Skeletal muscle satellite cell (primary cell): Measurements from ENCODE around the gene FGG.

Experiments
- H3K27me3 ChIP-seq: 2 replicates; pipeline ENCODE4 v1.7.0; 2013; ENCODE audit warnings: low read length; ENCODE audit not compliant: control insufficient read depth, insufficient read depth
- H3K36me3 ChIP-seq: 2 replicates; pipeline ENCODE4 v1.7.0; 2013; ENCODE audit warnings: mild to moderate bottlenecking, control low read depth, low read length; ENCODE audit not compliant: insufficient read depth
- H3K4me1 ChIP-seq: 2 replicates; pipeline ENCODE4 v1.7.0; 2013; ENCODE audit warnings: low read length; ENCODE audit not compliant: control insufficient read depth, insufficient read depth
- H3K4me2 ChIP-seq: 2 replicates; pipeline ENCODE4 v1.7.0; 2013; ENCODE audit warnings: mild to moderate bottlenecking, low read length
- H3K4me3 ChIP-seq: 2 replicates; pipeline ENCODE4 v1.7.0; 2013; ENCODE audit warnings: low read length
- H3K9ac ChIP-seq: 2 replicates; pipeline ENCODE4 v1.7.0; 2013; ENCODE audit warnings: mild to moderate bottlenecking, low read depth, low read length, moderate library complexity
- H3K9me3 ChIP-seq: replicated peaks from 2 replicates; pipeline ENCODE4 v1.7.0; 2013; ENCODE audit warnings: mild to moderate bottlenecking, control low read depth, low read length

FGG gene

DNA sequence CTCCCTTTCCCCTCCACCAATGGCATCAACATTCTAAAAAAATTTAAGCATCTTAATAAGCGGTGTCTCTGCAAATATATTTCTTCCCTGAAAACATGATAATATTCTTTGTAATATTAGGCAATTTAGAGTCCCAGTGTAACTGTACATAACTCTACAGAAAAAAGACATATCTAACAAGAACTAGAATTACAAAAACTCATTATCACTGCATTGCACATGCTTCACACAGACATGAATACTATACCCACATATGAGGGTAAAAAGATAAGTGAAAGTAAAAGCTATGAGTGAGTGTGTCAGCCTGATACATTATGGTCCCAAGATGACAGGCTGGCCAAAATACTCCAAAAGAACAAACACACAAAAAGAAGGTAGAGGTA is 52.0 kb downstream of the FGG start:
- Histone ChIP-seq H3K9me3 (no peaks in the 10 kb centered on the region), H3K4me1 (peaks cover 16% of the 10 kb centered on the region), H3K36me3 (no peaks in the 10 kb centered on the region)

DNA sequence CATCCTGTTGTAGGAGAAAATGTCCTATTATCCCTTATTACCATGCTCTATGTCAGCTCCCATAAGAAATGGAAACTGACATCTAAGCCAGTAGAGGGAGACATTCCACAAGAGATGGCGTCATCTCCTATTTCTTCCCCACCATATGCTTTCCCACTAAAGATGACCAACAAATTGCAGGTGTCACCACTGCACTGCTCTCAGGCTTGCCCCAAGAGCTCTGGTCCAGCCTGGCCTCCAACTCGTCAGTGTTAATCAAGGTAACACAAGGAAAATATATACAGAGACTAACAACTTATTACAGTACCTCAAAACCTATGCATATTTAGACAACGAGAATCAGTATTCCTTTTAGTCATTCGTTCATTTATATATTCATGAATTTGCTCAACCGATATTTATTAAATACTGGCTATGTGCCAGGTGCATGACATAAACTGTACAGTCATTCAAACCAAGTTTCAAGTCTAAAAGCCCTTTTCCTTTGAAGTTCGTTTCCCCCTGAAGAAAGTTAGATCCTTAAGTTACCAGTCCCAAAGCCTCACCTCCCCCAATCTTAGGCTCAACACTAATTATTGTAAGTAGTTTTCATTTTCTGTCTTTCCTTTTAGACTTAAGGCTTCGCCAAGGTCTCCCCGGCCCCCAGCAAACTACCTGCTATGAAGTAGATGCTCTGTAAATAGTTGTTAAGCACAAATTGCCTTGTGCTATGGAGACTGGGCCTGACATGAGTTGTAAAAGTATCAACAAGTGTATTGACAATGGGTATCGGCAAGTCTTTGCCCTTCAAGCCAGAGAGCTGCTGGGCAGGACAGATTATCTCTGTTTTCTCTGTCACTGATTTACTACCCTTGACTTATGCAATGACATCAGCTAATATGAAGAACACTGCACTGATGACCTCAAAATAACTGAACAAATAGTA is 52.7 kb downstream of the FGG start:
- Histone ChIP-seq H3K27me3 (no peaks in the 10 kb centered on the region), H3K4me2 (no peak overlapping the region), H3K9me3 (no peaks in the 10 kb centered on the region)

More for the DNA sequence above, 52.0 kb downstream of the FGG start:
- Histone ChIP-seq H3K9ac (no peak overlapping the region), H3K27me3 (no peaks in the 10 kb centered on the region), H3K4me2 (no peak overlapping the region), H3K4me3 (no peak overlapping the region)

DNA sequence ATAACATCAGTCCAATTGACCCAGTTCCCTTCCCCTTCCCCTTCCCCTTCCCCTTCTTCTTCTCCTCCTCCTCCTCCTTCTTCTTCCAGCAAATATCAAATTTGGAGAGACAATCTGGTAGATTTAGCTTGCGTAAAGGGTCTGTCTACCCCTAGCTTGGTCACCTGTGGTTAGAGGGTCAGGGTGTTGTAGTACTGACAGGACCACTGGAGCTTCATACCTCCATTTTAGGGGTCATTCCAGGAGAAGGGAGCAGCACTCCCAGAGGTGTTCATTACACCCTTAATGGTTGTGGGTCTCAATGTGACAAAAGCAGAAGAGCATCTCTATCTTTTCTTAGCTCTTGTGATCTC is 53.3 kb downstream of the FGG start:
- H3K27me3 ChIP-seq, result no peaks in the 10 kb centered on the region
- no peak overlapping the region for H3K4me2 ChIP-seq
- H3K9ac ChIP-seq, result no peak overlapping the region
- H3K36me3 ChIP-seq, result no peaks in the 10 kb centered on the region
- H3K9me3 ChIP-seq, result no peaks in the 10 kb centered on the region
- peaks cover 16% of the 10 kb centered on the region for H3K4me1 ChIP-seq
- no peak overlapping the region for H3K4me3 ChIP-seq

More for the DNA sequence above, 52.7 kb downstream of the FGG start:
- no peak overlapping the region for H3K9ac ChIP-seq
- no peak overlapping the region for H3K4me3 ChIP-seq
- no peaks in the 10 kb centered on the region for H3K36me3 ChIP-seq
- H3K4me1 ChIP-seq, result peaks cover 16% of the 10 kb centered on the region
